ENCODE results near the gene PLCB1.

DNA sequence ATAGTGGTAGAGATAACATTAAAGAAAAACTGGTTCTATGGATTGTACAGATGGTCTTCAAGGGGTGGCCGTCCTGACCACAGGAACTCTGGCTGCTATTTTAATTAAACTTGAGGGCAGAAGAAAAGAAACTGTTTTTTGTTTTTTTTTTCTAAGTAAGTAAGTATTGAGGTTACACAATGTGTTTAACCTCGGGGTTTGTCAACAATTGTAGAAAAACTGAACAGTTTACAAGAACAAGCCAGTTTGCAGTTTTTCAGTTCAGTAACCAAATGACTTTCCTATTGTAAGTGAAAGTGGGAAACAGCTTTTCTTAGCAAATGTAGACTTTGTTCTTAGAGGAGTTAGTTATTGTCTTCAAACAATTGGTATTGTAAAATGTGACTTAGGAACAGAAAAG is 77.0 kb downstream of the PLCB1 start:
- TF ChIP-seq, protein P1, sequence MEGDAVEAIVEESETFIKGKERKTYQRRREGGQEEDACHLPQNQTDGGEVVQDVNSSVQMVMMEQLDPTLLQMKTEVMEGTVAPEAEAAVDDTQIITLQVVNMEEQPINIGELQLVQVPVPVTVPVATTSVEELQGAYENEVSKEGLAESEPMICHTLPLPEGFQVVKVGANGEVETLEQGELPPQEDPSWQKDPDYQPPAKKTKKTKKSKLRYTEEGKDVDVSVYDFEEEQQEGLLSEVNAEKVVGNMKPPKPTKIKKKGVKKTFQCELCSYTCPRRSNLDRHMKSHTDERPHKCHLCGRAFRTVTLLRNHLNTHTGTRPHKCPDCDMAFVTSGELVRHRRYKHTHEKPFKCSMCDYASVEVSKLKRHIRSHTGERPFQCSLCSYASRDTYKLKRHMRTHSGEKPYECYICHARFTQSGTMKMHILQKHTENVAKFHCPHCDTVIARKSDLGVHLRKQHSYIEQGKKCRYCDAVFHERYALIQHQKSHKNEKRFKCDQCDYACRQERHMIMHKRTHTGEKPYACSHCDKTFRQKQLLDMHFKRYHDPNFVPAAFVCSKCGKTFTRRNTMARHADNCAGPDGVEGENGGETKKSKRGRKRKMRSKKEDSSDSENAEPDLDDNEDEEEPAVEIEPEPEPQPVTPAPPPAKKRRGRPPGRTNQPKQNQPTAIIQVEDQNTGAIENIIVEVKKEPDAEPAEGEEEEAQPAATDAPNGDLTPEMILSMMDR (conservative IDR thresholded peaks at IDR 0.05): no peak
- no peak for TF ChIP-seq ZFX (IDR thresholded peaks at IDR 0.05)
